IPS-20b (cell line): Measurements from ENCODE around the gene TLE4.
"Not testable (repeated sequence)": the region's sequence is repeated elsewhere in the genome, so short reads cannot be mapped to it uniquely, and the experiment has no call there.

ENCODE experiments used
- H3K27ac ChIP-seq: one replicate; pipeline ENCODE4 v1.5.1; 2013; ENCODE audit warnings: low read length
- H3K27me3 ChIP-seq: 2 replicates; pipeline ENCODE4 v1.6.1; 2013; ENCODE audit warnings: mild to moderate bottlenecking, low read length, inconsistent platforms; ENCODE audit not compliant: insufficient read depth
- H3K36me3 ChIP-seq: 2 replicates; pipeline ENCODE4 v1.6.1; 2013; ENCODE audit warnings: low read depth, mild to moderate bottlenecking, inconsistent platforms, low read length, moderate library complexity; ENCODE audit not compliant: insufficient read depth
- H3K4me1 ChIP-seq: 2 replicates; pipeline ENCODE4 v1.6.1; 2013; ENCODE audit warnings: mild to moderate bottlenecking, control low read depth, inconsistent platforms, low read length, moderate library complexity; ENCODE audit not compliant: insufficient read depth
- H3K4me3 ChIP-seq: 2 replicates; pipeline ENCODE4 v1.5.1; 2013; ENCODE audit warnings: mild to moderate bottlenecking, low read length, inconsistent platforms
- H3K9ac ChIP-seq: 2 replicates; pipeline ENCODE4 v1.6.1; 2013; ENCODE audit warnings: low read depth, mild to moderate bottlenecking, inconsistent platforms, low read length, moderate library complexity
- H3K9me3 ChIP-seq: 2 replicates; pipeline ENCODE4 v1.6.1; 2013; ENCODE audit warnings: mild to moderate bottlenecking, low read depth, low read length, inconsistent platforms; ENCODE audit not compliant: insufficient read depth

TLE4 gene

GRCh38 chr9:79719989-79720388 is 148.2 kb downstream of the TLE4 start:
- Histone ChIP-seq H3K27me3 (no peaks in the 10 kb centered on the region), H3K36me3 (peaks cover 97% of the 10 kb centered on the region), H3K9me3 (no peaks in the 10 kb centered on the region), H3K9ac (no peak overlapping the region), H3K4me1 (no peaks in the 10 kb centered on the region), H3K27ac (no peak overlapping the region), H3K4me3 (no peak overlapping the region)

GRCh38 chr9:79731171-79731890 is 159.6 kb downstream of the TLE4 start:
- no peaks in the 10 kb centered on the region for H3K9me3 ChIP-seq
- no peaks in the 10 kb centered on the region for H3K27me3 ChIP-seq
- H3K27ac ChIP-seq = no peak overlapping the region

GRCh38 chr9:79735023-79735779 is 163.4 kb downstream of the TLE4 start:
- no peaks in the 10 kb centered on the region for H3K4me1 ChIP-seq
- H3K4me3 ChIP-seq = no peak overlapping the region
- no peaks in the 10 kb centered on the region for H3K9me3 ChIP-seq
- H3K27me3 ChIP-seq = no peaks in the 10 kb centered on the region
- H3K27ac ChIP-seq = no peak overlapping the region
- 0 out of 2 replicates have a peak, but pooled peaks cover 4% of the 10 kb centered on the region for H3K36me3 ChIP-seq
- H3K9ac ChIP-seq = no peak overlapping the region

More at GRCh38 chr9:79731171-79731890, 159.6 kb downstream of the TLE4 start:
- no peaks in the 10 kb centered on the region for H3K4me1 ChIP-seq
- no peak overlapping the region for H3K9ac ChIP-seq
- peaks cover 26% of the 10 kb centered on the region for H3K36me3 ChIP-seq
- H3K4me3 ChIP-seq = no peak overlapping the region

GRCh38 chr9:79736051-79736450 is 164.3 kb downstream of the TLE4 start:
- H3K27ac ChIP-seq = no peak overlapping the region
- H3K36me3 ChIP-seq = no peaks in the 10 kb centered on the region
- H3K27me3 ChIP-seq = no peaks in the 10 kb centered on the region
- no peak overlapping the region for H3K4me3 ChIP-seq
- no peaks in the 10 kb centered on the region for H3K4me1 ChIP-seq
- H3K9ac ChIP-seq = no peak overlapping the region
- H3K9me3 ChIP-seq = no peaks in the 10 kb centered on the region

GRCh38 chr9:79741381-79741780 is 169.6 kb downstream of the TLE4 start:
- no peak overlapping the region for H3K4me3 ChIP-seq

GRCh38 chr9:79742110-79742721 is 170.5 kb downstream of the TLE4 start:
- H3K36me3 ChIP-seq = no peaks in the 10 kb centered on the region
- H3K9ac ChIP-seq = no peak overlapping the region
- H3K9me3 ChIP-seq = no peaks in the 10 kb centered on the region
- no peaks in the 10 kb centered on the region for H3K27me3 ChIP-seq
- H3K27ac ChIP-seq = no peak overlapping the region
- H3K4me3 ChIP-seq = no peak overlapping the region
- H3K4me1 ChIP-seq = peaks cover 6% of the 10 kb centered on the region; the same call in 1 of the 2 replicates

More at GRCh38 chr9:79741381-79741780, 169.6 kb downstream of the TLE4 start:
- no peak overlapping the region for H3K27ac ChIP-seq
- H3K27me3 ChIP-seq = no peaks in the 10 kb centered on the region
- H3K36me3 ChIP-seq = no peaks in the 10 kb centered on the region
- peaks cover 6% of the 10 kb centered on the region; the same call in 1 of the 2 replicates for H3K4me1 ChIP-seq
- no peaks in the 10 kb centered on the region for H3K9me3 ChIP-seq
- H3K9ac ChIP-seq = no peak overlapping the region

- Histone ChIP-seq H3K4me1 (peaks cover 6% of the 10 kb centered on the region; the same call in 1 of the 2 replicates), H3K9ac (no peak overlapping the region), H3K27ac (no peak overlapping the region), H3K9me3 (no peaks in the 10 kb centered on the region), H3K4me3 (no peak overlapping the region), H3K36me3 (no peaks in the 10 kb centered on the region), H3K27me3 (no peaks in the 10 kb centered on the region)
These were observed 172.8 kb downstream of the TLE4 start for GRCh38 chr9:79744521-79744920.

GRCh38 chr9:79745752-79746336 is 174.1 kb downstream of the TLE4 start:
- peaks cover 6% of the 10 kb centered on the region; the same call in 1 of the 2 replicates for H3K4me1 ChIP-seq
- H3K27ac ChIP-seq = no peak overlapping the region
- no peak overlapping the region for H3K4me3 ChIP-seq
- H3K9ac ChIP-seq = no peak overlapping the region
- no peaks in the 10 kb centered on the region for H3K36me3 ChIP-seq
- no peaks in the 10 kb centered on the region for H3K9me3 ChIP-seq
- no peaks in the 10 kb centered on the region for H3K27me3 ChIP-seq

- not testable (repeated sequence) for H3K27ac ChIP-seq, H3K9ac ChIP-seq, H3K36me3 ChIP-seq, H3K4me1 ChIP-seq, H3K27me3 ChIP-seq, H3K4me3 ChIP-seq
- H3K9me3 ChIP-seq = peaks cover 14% of the 10 kb centered on the region
These were observed 180.2 kb downstream of the TLE4 start for GRCh38 chr9:79751895-79752466.

GRCh38 chr9:79756414-79756813 is 184.6 kb downstream of the TLE4 start:
- H3K27ac ChIP-seq = no peak overlapping the region
- H3K27me3 ChIP-seq = no peaks in the 10 kb centered on the region
- H3K36me3 ChIP-seq = no peaks in the 10 kb centered on the region
- H3K4me3 ChIP-seq = no peak overlapping the region
- no peak overlapping the region for H3K9ac ChIP-seq
- no peaks in the 10 kb centered on the region for H3K4me1 ChIP-seq
- peaks cover 11% of the 10 kb centered on the region for H3K9me3 ChIP-seq

GRCh38 chr9:79757074-79757473 is 185.3 kb downstream of the TLE4 start:
- no peak overlapping the region for H3K9ac ChIP-seq
- no peak overlapping the region for H3K4me3 ChIP-seq
- no peaks in the 10 kb centered on the region for H3K4me1 ChIP-seq
- no peaks in the 10 kb centered on the region for H3K27me3 ChIP-seq
- no peaks in the 10 kb centered on the region for H3K36me3 ChIP-seq
- no peak overlapping the region for H3K27ac ChIP-seq
- peaks cover 5% of the 10 kb centered on the region for H3K9me3 ChIP-seq
